CD1c-positive myeloid dendritic cell (primary cell): ENCODE results near the gene EEF1G.
"Not testable (repeated sequence)": the region's sequence is repeated elsewhere in the genome, so short reads cannot be mapped to it uniquely, and the experiment has no call there.

Experiments used
- DNase-seq: peaks from one replicate; pipeline ENCODE4 v3.0.0-alpha.2; 2016; ENCODE audit errors: extremely low spot score

EEF1G gene

GRCh38 chr11:62577046-62577714 is 3.5 kb upstream of the EEF1G start:
- peak; percentile 51 for DNase-seq

GRCh38 chr11:62575837-62576236 is 2.1 kb upstream of the EEF1G start:
- no peak for DNase-seq

GRCh38 chr11:62575156-62575555 is 1.5 kb upstream of the EEF1G start:
- DNase-seq = no peak

- DNase-seq = peak; percentile 53
Observed at GRCh38 chr11:62574363-62575071, 826 bp upstream of the EEF1G start.

GRCh38 chr11:62573006-62573591 is 592 bp downstream of the EEF1G start:
- DNase-seq = peak; percentile 19

GRCh38 chr11:62572431-62572830 is 1.3 kb downstream of the EEF1G start:
- no peak for DNase-seq

- not testable (repeated sequence) for DNase-seq
Observed at GRCh38 chr11:62571493-62571892, 2.2 kb downstream of the EEF1G start.

- DNase-seq = not testable (repeated sequence)
Observed at GRCh38 chr11:62570903-62571302, 2.8 kb downstream of the EEF1G start.

- no peak for DNase-seq
Observed at GRCh38 chr11:62569611-62570010, 4.1 kb downstream of the EEF1G start.

- no peak for DNase-seq
Observed at GRCh38 chr11:62567018-62567633, 6.6 kb downstream of the EEF1G start.

GRCh38 chr11:62566247-62566646 is 7.4 kb downstream of the EEF1G start:
- no peak for DNase-seq

- DNase-seq = no peak
Observed at GRCh38 chr11:62565100-62565802, 8.4 kb downstream of the EEF1G start.

- DNase-seq = not testable (repeated sequence)
Observed at GRCh38 chr11:62561677-62562230, 11.9 kb downstream of the EEF1G start.

GRCh38 chr11:62560566-62561103 is 13.1 kb downstream of the EEF1G start:
- peak; percentile 88 for DNase-seq

GRCh38 chr11:62559626-62560025 is 14.1 kb downstream of the EEF1G start:
- not testable (repeated sequence) for DNase-seq

GRCh38 chr11:62559204-62559603 is 14.5 kb downstream of the EEF1G start:
- no peak for DNase-seq

- no peak for DNase-seq
Observed at GRCh38 chr11:62558669-62559068, 15.0 kb downstream of the EEF1G start.

GRCh38 chr11:62556875-62557631 is 16.6 kb downstream of the EEF1G start:
- no peak for DNase-seq

- peak; percentile 92 for DNase-seq
Observed at GRCh38 chr11:62556108-62556874, 17.4 kb downstream of the EEF1G start.
